H9 (cell line): ENCODE data around the gene ISOC1. TPM values are rescaled to one million over a fixed set of nuclear protein-coding genes. Genes with fewer than 3 reads are reported as not detected.

ENCODE experiments used
- DNase-seq: peaks from one replicate; pipeline ENCODE4 v3.0.0-alpha.2; 2017
- H2AFZ ChIP-seq: one replicate; pipeline ENCODE4 v1.6.1; 2013; ENCODE audit warnings: mild to moderate bottlenecking, low read length, control low read depth, moderate library complexity
- H2AK5ac ChIP-seq: 2 replicates; pipeline ENCODE4 v1.6.1; 2013; ENCODE audit warnings: low read length, control low read depth, mixed read lengths; ENCODE audit not compliant: insufficient read length
- H2BK120ac ChIP-seq: one replicate; pipeline ENCODE4 v1.6.1; 2013; ENCODE audit warnings: low read depth, mild to moderate bottlenecking, low read length, control low read depth, inconsistent platforms; ENCODE audit not compliant: poor library complexity, severe bottlenecking
- H2BK12ac ChIP-seq: 2 replicates; pipeline ENCODE4 v1.6.1; 2013; ENCODE audit warnings: low read length, control low read depth, mixed read lengths, low read depth; ENCODE audit not compliant: insufficient read length
- H2BK15ac ChIP-seq: 2 replicates; pipeline ENCODE4 v1.6.1; 2013; ENCODE audit warnings: low read depth, low read length, control low read depth
- H2BK20ac ChIP-seq: one replicate; pipeline ENCODE4 v1.6.1; 2013; ENCODE audit warnings: low read depth, mild to moderate bottlenecking, low read length, control low read depth, inconsistent platforms; ENCODE audit not compliant: poor library complexity, severe bottlenecking
- H2BK5ac ChIP-seq: 2 replicates; pipeline ENCODE4 v1.6.1; 2013; ENCODE audit warnings: low read length, control low read depth, mixed read lengths; ENCODE audit not compliant: insufficient read length
- H3K14ac ChIP-seq: 2 replicates; pipeline ENCODE4 v1.6.1; 2013; ENCODE audit warnings: low read length, control low read depth; ENCODE audit not compliant: insufficient read depth
- H3K18ac ChIP-seq: 2 replicates; pipeline ENCODE4 v1.6.1; 2013; ENCODE audit warnings: low read depth, mild to moderate bottlenecking, mixed read lengths, low read length, control low read depth; ENCODE audit not compliant: insufficient read length
- H3K23ac ChIP-seq: 2 replicates; pipeline ENCODE4 v1.6.1; 2013; ENCODE audit warnings: low read length, control low read depth, mixed read lengths, low read depth; ENCODE audit not compliant: insufficient read length
- H3K23me2 ChIP-seq: 2 replicates; pipeline ENCODE4 v1.6.1; 2013; ENCODE audit warnings: low read depth, mild to moderate bottlenecking, mixed read lengths, low read length, control low read depth; ENCODE audit not compliant: insufficient read length, poor library complexity, severe bottlenecking
- H3K27ac ChIP-seq: 2 replicates; pipeline ENCODE4 v1.5.1; 2013; ENCODE audit warnings: low read length, control low read depth, mixed read lengths, low read depth; ENCODE audit not compliant: insufficient read length
- H3K27me3 ChIP-seq: 2 replicates; pipeline ENCODE4 v1.6.1; 2013; ENCODE audit warnings: low read length, control low read depth, inconsistent platforms; ENCODE audit not compliant: insufficient read depth
- H3K4ac ChIP-seq: 2 replicates; pipeline ENCODE4 v1.6.1; 2013; ENCODE audit warnings: low read depth, mild to moderate bottlenecking, control low read depth, inconsistent platforms, low read length, moderate library complexity
- H3K4me1 ChIP-seq: 2 replicates; pipeline ENCODE4 v1.6.1; 2013; ENCODE audit warnings: low read length, control low read depth, inconsistent platforms; ENCODE audit not compliant: insufficient read depth
- H3K4me2 ChIP-seq: 2 replicates; pipeline ENCODE4 v1.6.1; 2013; ENCODE audit warnings: low read length, control low read depth, mixed read lengths; ENCODE audit not compliant: insufficient read length, insufficient read depth
- H3K56ac ChIP-seq: 2 replicates; pipeline ENCODE4 v1.6.1; 2013; ENCODE audit warnings: low read depth, mild to moderate bottlenecking, mixed read lengths, low read length, control low read depth; ENCODE audit not compliant: insufficient read length
- H3K79me1 ChIP-seq: 2 replicates; pipeline ENCODE4 v1.6.1; 2013; ENCODE audit warnings: low read depth, mild to moderate bottlenecking, moderate library complexity, low read length, control low read depth, inconsistent platforms; ENCODE audit not compliant: insufficient read depth, poor library complexity, severe bottlenecking
- H3K79me2 ChIP-seq: 2 replicates; pipeline ENCODE4 v1.6.1; 2013; ENCODE audit warnings: low read length, control low read depth, inconsistent platforms; ENCODE audit not compliant: insufficient read depth
- H3K9ac ChIP-seq: 2 replicates; pipeline ENCODE4 v1.6.1; 2013; ENCODE audit warnings: low read length, control low read depth, mixed read lengths; ENCODE audit not compliant: insufficient read length; ENCODE audit errors: extremely low read depth
- H3K9me3 ChIP-seq: one replicate; pipeline ENCODE4 v1.6.1; 2013; ENCODE audit warnings: low read depth, low read length, inconsistent platforms; ENCODE audit not compliant: control insufficient read depth
- H3T11ph ChIP-seq: one replicate; pipeline ENCODE4 v1.6.1; 2013; ENCODE audit warnings: mild to moderate bottlenecking, low read length, control low read depth, inconsistent platforms
- H4K20me1 ChIP-seq: one replicate; pipeline ENCODE4 v1.6.1; 2013; ENCODE audit not compliant: control insufficient read depth, insufficient read length, insufficient read depth
- H4K5ac ChIP-seq: 2 replicates; pipeline ENCODE4 v1.6.1; 2013; ENCODE audit warnings: low read depth, mild to moderate bottlenecking, mixed read lengths, low read length, control low read depth; ENCODE audit not compliant: insufficient read length
- H4K8ac ChIP-seq: replicated peaks from 2 replicates; pipeline ENCODE4 v1.6.1; 2013; ENCODE audit warnings: low read length, control low read depth, mixed read lengths, low read depth; ENCODE audit not compliant: insufficient read length
- H4K91ac ChIP-seq: 2 replicates; pipeline ENCODE4 v1.6.1; 2013; ENCODE audit warnings: low read depth, mild to moderate bottlenecking, moderate library complexity, mixed read lengths, low read length, control low read depth; ENCODE audit not compliant: insufficient read length
- H3K27ac Mint-ChIP-seq, 3 experiments: 2 replicates in 2 of 3; 3 replicates in 1 of 3; pipeline ENCODE4 v1.8.0; 2020 to 2021; ENCODE audit warnings: mixed read lengths in 3 of 3, mild to moderate bottlenecking in 1 of 3, moderate library complexity in 1 of 3
- H3K27me3 Mint-ChIP-seq: 2 replicates; pipeline ENCODE4 v1.8.0; 2021; ENCODE audit warnings: low read depth, mild to moderate bottlenecking, moderate library complexity, mixed read lengths
- H3K36me3 Mint-ChIP-seq, 3 experiments: 2 replicates in 2 of 3; 3 replicates in 1 of 3; pipeline ENCODE4 v1.8.0; 2020 to 2021; ENCODE audit warnings: low read depth in 3 of 3, mixed read lengths in 3 of 3; ENCODE audit not compliant: insufficient read depth in 1 of 3
- H3K4me1 Mint-ChIP-seq, 2 experiments: 2 replicates each; pipeline ENCODE4 v1.8.0; 2020; ENCODE audit warnings: mixed read lengths in 2 of 2
- H3K4me3 Mint-ChIP-seq, 2 experiments: 2 replicates in 1 of 2; 3 replicates in 1 of 2; pipeline ENCODE4 v1.8.0; 2020 to 2021; ENCODE audit warnings: mild to moderate bottlenecking in 2 of 2, mixed read lengths in 2 of 2, moderate library complexity in 1 of 2
- H3K9me3 Mint-ChIP-seq, 2 experiments: 2 replicates in 1 of 2; 3 replicates in 1 of 2; pipeline ENCODE4 v1.8.0; 2020; ENCODE audit warnings: mild to moderate bottlenecking in 2 of 2, mixed read lengths in 2 of 2, moderate library complexity in 1 of 2
- WGBS: extraction: QIAGEN DNeasy Blood & Tissue Kit; methylation state at CpG from one replicate; pipeline ENCODE4 v1.1.7; 2013; ENCODE audit warnings: missing lambda C conversion rate, low lambda C conversion rate, mixed read lengths; ENCODE audit not compliant: insufficient read length; ENCODE audit errors: extremely low coverage; 5-methylcytosine and 5-hydroxymethylcytosine counted together
- total RNA-seq: library from RNA; stranded (reverse); gene quantifications from 2 replicates; pipeline ENCODE4 v1.2.1, GENCODE V29; 2021
- TF ChIP-seq, protein P1 (sequence below): fragments of 200-600 bp; sonication (generic); conservative IDR thresholded peaks from 3 replicates; pipeline ENCODE4 v1.8.0; 2021; ENCODE audit warnings: antibody characterized with exemption, mild to moderate bottlenecking

ISOC1 gene
- total RNA-seq, 1 experiment from 2014 or later: 23.0 TPM

DNA sequence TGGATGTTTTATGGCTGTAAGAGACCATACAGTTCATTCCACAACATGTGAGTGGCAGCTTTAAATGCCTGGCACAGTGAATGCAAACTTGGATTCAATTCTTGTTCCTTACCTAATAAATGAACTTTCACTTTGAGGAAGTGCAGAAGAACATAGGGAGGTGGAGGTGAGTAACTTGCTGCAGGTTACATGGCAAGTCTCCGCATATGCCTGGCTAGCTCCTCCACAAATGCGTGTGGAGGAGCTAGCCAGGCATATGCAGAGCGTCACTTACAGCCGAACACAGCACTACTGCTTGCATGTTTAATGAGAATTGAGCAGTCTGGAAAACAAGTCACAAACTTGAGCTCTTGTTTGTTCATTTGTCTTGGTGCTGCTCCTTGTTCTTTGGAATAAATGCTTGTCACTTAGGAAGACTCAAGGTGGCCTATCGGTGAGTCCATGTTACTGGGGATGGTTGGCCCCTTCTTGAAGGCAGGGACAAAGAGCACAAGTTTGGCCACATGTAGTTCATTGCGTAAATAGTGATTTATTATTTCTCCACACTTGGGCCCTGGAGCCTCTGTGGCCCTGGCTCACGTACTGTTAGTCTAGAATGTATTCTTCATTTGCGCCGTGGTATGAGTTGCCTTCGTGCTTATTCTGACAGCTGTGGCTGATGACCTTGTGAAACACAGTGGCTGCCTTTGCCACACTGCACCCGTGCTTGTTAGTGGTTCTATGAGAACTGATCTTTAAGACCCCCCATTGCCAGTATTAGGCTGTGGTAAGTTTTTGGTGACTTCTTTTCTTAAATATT lies 3.1 kb downstream of the ISOC1 start:
- Histone ChIP-seq H3K23ac (no peak overlapping the region), H4K5ac (no peak overlapping the region), H3K27me3 (peaks cover 5% of the 10 kb centered on the region), H2BK12ac (no peak overlapping the region), H3K4ac (no peak overlapping the region), H3K18ac (no peak overlapping the region), H3K27ac (no peak overlapping the region), H3K4me1 (no peaks in the 10 kb centered on the region), H3K79me1 (no peaks in the 10 kb centered on the region), H3K79me2 (no peaks in the 10 kb centered on the region), H3K9me3 (no peaks in the 10 kb centered on the region), H3K14ac (no peak overlapping the region), H2AK5ac (no peak overlapping the region), H3T11ph (no peak overlapping the region), H4K20me1 (no peaks in the 10 kb centered on the region), H2BK120ac (no peak overlapping the region), H2AFZ (no peak overlapping the region), H2BK5ac (no peak overlapping the region), H2BK15ac (no peak overlapping the region), H3K9ac (no peak overlapping the region), H4K91ac (no peak overlapping the region), H3K56ac (no peak overlapping the region), H3K4me2 (no peak overlapping the region), H2BK20ac (no peak overlapping the region), H3K23me2 (peaks cover 6% of the 10 kb centered on the region), H4K8ac (no peak overlapping the region)
- Mint-ChIP-seq H3K36me3 (no peaks in the 10 kb centered on the region; a peak in 2 of 7 replicates), H3K27ac (peak overlapping the region in 1 of 3 experiments; percentile 76; a peak in 1 of 7 replicates), H3K4me1 (peaks cover 20 to 25% of the 10 kb centered on the region in 2 experiments), H3K9me3 (no peaks in the 10 kb centered on the region), H3K4me3 (no peak overlapping the region), H3K27me3 (peaks cover 28% of the 10 kb centered on the region)
- TF ChIP-seq, protein P1, sequence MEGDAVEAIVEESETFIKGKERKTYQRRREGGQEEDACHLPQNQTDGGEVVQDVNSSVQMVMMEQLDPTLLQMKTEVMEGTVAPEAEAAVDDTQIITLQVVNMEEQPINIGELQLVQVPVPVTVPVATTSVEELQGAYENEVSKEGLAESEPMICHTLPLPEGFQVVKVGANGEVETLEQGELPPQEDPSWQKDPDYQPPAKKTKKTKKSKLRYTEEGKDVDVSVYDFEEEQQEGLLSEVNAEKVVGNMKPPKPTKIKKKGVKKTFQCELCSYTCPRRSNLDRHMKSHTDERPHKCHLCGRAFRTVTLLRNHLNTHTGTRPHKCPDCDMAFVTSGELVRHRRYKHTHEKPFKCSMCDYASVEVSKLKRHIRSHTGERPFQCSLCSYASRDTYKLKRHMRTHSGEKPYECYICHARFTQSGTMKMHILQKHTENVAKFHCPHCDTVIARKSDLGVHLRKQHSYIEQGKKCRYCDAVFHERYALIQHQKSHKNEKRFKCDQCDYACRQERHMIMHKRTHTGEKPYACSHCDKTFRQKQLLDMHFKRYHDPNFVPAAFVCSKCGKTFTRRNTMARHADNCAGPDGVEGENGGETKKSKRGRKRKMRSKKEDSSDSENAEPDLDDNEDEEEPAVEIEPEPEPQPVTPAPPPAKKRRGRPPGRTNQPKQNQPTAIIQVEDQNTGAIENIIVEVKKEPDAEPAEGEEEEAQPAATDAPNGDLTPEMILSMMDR: no peak
- no CpG with 5 or more reads among the region's 11 CpGs for WGBS
- no peak for DNase-seq
